Breast epithelium (tissue), 4 donors: Measurements from ENCODE around the gene HMGN1. TPM values are rescaled to one million over a fixed set of nuclear protein-coding genes. Genes with fewer than 3 reads are reported as not detected.
A peak's percentile ranks its signal among the peaks of the same experiment; 100 is the strongest.

ENCODE experiments used
- DNase-seq, 2 donors: peaks; one replicate each; pipeline ENCODE4 v3.0.0-alpha.2; 2019; ENCODE audit warnings: low spot score in 2 of 2
- H3K27ac ChIP-seq, 2 donors: fragments of 200-600 bp; sonication (generic) in 1 of 2; one replicate each; pipeline ENCODE4 v1.5.1; 2016 to 2019; ENCODE audit warnings: mild to moderate bottlenecking in 1 of 2
- H3K27me3 ChIP-seq, 2 donors: fragments of 200-600 bp; sonication (generic) in 1 of 2; one replicate each; pipeline versions ENCODE4 v1.5.1 to v1.6.0; 2017 to 2019; ENCODE audit warnings: control low read depth in 1 of 2, mild to moderate bottlenecking in 1 of 2
- H3K36me3 ChIP-seq: fragments of 200-600 bp; one replicate; pipeline ENCODE4 v1.5.1; 2019
- H3K4me1 ChIP-seq, 2 donors: fragments of 200-600 bp; sonication (generic); one replicate each; pipeline ENCODE4 v1.5.1; 2016 to 2019; ENCODE audit warnings: control low read depth in 1 of 2
- H3K4me3 ChIP-seq, 3 donors: fragments of 200-600 bp; sonication (generic); 1 replicate in 2 of 3; 2 replicates in 1 of 3; pipeline ENCODE4 v1.5.1; 2016 to 2019; ENCODE audit warnings: mild to moderate bottlenecking in 3 of 3, moderate library complexity in 2 of 3
- H3K9me3 ChIP-seq, 2 donors: fragments of 200-600 bp; sonication (generic) in 1 of 2; one replicate each; pipeline ENCODE4 v1.5.1; 2016 to 2019; ENCODE audit warnings: control low read depth in 1 of 2
- POLR2A ChIP-seq: fragments of 450-650 bp; IDR thresholded peaks from one replicate; pipeline ENCODE4 v1.6.1; 2016; ENCODE audit warnings: antibody characterized with exemption, mild to moderate bottlenecking, moderate library complexity
- POLR2AphosphoS5 ChIP-seq, 3 donors: sonication (generic); formaldehyde crosslinking; IDR thresholded peaks; one replicate each; pipeline ENCODE4 v1.6.1; 2017; ENCODE audit warnings: antibody characterized with exemption in 3 of 3
- intact Hi-C: fragments of 100-400 bp; cut with DNase I; formaldehyde crosslinking; loops from one replicate; pipeline ENCODE4 v1.15.1; 2023; ENCODE audit warnings: low total_unique reads
- total RNA-seq, 3 donors: library from RNA; depleted of rRNA; stranded (reverse); fragments of >200 nt; gene quantifications; one replicate each; pipeline ENCODE4 v1.1.0, GENCODE V29; 2016
- TF ChIP-seq, protein P1 (sequence below), 3 donors: fragments of 450-650 bp; IDR thresholded peaks; one replicate each; pipeline ENCODE4 v1.5.1; 2016 to 2017; ENCODE audit warnings: antibody characterized with exemption in 3 of 3, mild to moderate bottlenecking in 3 of 3, moderate library complexity in 3 of 3

The HMGN1 gene
- total RNA-seq, 3 donors from 2014 or later: 68.5 to 166 (median 127) TPM

DNA sequence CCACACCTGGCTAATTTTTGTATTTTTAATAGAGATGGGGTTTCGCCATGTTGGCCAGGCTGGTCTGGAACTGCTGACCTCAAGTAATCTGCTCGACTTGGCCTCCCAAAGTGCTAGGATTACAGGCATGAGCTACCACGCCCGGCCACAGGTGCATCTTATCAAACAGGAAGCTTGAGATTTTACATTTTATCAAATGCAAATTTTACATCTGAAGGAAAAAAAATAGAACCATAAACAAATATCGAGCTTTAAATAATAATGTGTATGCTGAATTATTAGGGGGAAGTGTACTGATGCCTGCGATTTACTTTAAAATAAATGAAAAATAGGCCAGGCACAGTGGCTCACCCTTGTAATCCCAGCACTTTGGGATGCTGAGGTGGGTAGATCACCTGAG is 18.9 kb downstream of the HMGN1 start:
- H3K27ac ChIP-seq: no peak overlapping the region
- no peaks in the 10 kb centered on the region for H3K27me3 ChIP-seq
- no peaks in the 10 kb centered on the region for H3K9me3 ChIP-seq
- intact Hi-C loops: no loop called here
- TF ChIP-seq POLR2AphosphoS5 (IDR thresholded peaks at IDR 0.05) (no peak), POLR2A (no peak)
- TF ChIP-seq, protein P1, sequence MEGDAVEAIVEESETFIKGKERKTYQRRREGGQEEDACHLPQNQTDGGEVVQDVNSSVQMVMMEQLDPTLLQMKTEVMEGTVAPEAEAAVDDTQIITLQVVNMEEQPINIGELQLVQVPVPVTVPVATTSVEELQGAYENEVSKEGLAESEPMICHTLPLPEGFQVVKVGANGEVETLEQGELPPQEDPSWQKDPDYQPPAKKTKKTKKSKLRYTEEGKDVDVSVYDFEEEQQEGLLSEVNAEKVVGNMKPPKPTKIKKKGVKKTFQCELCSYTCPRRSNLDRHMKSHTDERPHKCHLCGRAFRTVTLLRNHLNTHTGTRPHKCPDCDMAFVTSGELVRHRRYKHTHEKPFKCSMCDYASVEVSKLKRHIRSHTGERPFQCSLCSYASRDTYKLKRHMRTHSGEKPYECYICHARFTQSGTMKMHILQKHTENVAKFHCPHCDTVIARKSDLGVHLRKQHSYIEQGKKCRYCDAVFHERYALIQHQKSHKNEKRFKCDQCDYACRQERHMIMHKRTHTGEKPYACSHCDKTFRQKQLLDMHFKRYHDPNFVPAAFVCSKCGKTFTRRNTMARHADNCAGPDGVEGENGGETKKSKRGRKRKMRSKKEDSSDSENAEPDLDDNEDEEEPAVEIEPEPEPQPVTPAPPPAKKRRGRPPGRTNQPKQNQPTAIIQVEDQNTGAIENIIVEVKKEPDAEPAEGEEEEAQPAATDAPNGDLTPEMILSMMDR (IDR thresholded peaks at IDR 0.05): no peak
- H3K36me3 ChIP-seq: no peaks in the 10 kb centered on the region
- H3K4me1 ChIP-seq: no peaks in the 10 kb centered on the region
- no peak overlapping the region for H3K4me3 ChIP-seq
- DNase-seq: no peak

- TF ChIP-seq POLR2A (no peak), POLR2AphosphoS5 (IDR thresholded peaks at IDR 0.05) (no peak)
- TF ChIP-seq, protein P1 (IDR thresholded peaks at IDR 0.05): no peak
- H3K36me3 ChIP-seq: no peaks in the 10 kb centered on the region
- H3K27me3 ChIP-seq: no peaks in the 10 kb centered on the region
- DNase-seq: no peak
- intact Hi-C loops: no loop called here
- H3K4me1 ChIP-seq: no peaks in the 10 kb centered on the region
- no peaks in the 10 kb centered on the region for H3K9me3 ChIP-seq
- no peak overlapping the region for H3K27ac ChIP-seq
- no peak overlapping the region for H3K4me3 ChIP-seq
Observed at GRCh38 chr21:39327727-39328126, 21.2 kb downstream of the HMGN1 start.

- Histone ChIP-seq H3K4me3 (no peak overlapping the region), H3K27ac (no peak overlapping the region), H3K27me3 (no peaks in the 10 kb centered on the region), H3K36me3 (no peaks in the 10 kb centered on the region), H3K4me1 (no peaks in the 10 kb centered on the region), H3K9me3 (no peaks in the 10 kb centered on the region)
- no peak for TF ChIP-seq POLR2A
- no peak for TF ChIP-seq POLR2AphosphoS5 (IDR thresholded peaks at IDR 0.05)
- no peak for DNase-seq
- intact Hi-C loops: no loop called here
Observed at GRCh38 chr21:39326607-39327307, 22.1 kb downstream of the HMGN1 start.

- Histone ChIP-seq H3K4me3 (no peak overlapping the region), H3K27me3 (no peaks in the 10 kb centered on the region), H3K9me3 (no peaks in the 10 kb centered on the region), H3K4me1 (no peaks in the 10 kb centered on the region), H3K27ac (no peak overlapping the region), H3K36me3 (no peaks in the 10 kb centered on the region)
- no peak for TF ChIP-seq POLR2AphosphoS5 (IDR thresholded peaks at IDR 0.05)
- TF ChIP-seq, protein P1 (IDR thresholded peaks at IDR 0.05): no peak
- no peak for TF ChIP-seq POLR2A
- intact Hi-C loops: no loop called here
- no peak for DNase-seq
Observed at GRCh38 chr21:39325458-39325857, 23.4 kb downstream of the HMGN1 start.

GRCh38 chr21:39321424-39321823 is 27.5 kb downstream of the HMGN1 start:
- peak in 1 of 2 donors; percentile 69 for DNase-seq
- no peaks in the 10 kb centered on the region for H3K9me3 ChIP-seq
- no peak overlapping the region for H3K4me3 ChIP-seq
- no peaks in the 10 kb centered on the region for H3K4me1 ChIP-seq
- TF ChIP-seq, protein P1 (IDR thresholded peaks at IDR 0.05): no peak
- TF ChIP-seq POLR2A (no peak), POLR2AphosphoS5 (IDR thresholded peaks at IDR 0.05) (no peak)
- no peak overlapping the region for H3K27ac ChIP-seq
- no peaks in the 10 kb centered on the region for H3K36me3 ChIP-seq
- no peaks in the 10 kb centered on the region for H3K27me3 ChIP-seq
- intact Hi-C loops: no loop called here
